GM12874 (cell line): Measurements from ENCODE around the gene CD44.

Experiments
- TF ChIP-seq, protein P1 (sequence below): IDR thresholded peaks from 2 replicates; pipeline ENCODE4 v1.5.1; 2011; ENCODE audit warnings: low read depth, mild to moderate bottlenecking, control low read depth, low read length, moderate library complexity; ENCODE audit not compliant: insufficient read depth

CD44 gene

DNA sequence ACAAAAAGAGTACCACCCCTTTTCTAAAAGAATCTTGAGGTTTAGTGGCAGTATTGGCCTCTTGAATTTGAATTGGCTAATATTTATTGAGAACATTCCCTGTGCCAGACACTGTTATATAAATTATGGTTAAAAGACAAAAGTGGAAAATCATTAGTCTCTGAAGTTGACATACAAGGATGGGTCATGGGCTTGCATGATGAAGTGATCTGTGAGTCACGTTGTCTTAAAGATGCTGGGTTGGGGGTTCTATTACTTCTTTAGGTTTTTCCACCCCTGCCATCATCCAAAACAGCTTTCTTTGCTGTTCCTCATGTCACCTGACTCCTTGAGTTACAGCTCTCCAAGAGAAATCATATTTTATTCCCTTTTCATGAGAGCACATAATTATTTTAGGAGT is 85.0 kb downstream of the CD44 start:
- TF ChIP-seq, protein P1, sequence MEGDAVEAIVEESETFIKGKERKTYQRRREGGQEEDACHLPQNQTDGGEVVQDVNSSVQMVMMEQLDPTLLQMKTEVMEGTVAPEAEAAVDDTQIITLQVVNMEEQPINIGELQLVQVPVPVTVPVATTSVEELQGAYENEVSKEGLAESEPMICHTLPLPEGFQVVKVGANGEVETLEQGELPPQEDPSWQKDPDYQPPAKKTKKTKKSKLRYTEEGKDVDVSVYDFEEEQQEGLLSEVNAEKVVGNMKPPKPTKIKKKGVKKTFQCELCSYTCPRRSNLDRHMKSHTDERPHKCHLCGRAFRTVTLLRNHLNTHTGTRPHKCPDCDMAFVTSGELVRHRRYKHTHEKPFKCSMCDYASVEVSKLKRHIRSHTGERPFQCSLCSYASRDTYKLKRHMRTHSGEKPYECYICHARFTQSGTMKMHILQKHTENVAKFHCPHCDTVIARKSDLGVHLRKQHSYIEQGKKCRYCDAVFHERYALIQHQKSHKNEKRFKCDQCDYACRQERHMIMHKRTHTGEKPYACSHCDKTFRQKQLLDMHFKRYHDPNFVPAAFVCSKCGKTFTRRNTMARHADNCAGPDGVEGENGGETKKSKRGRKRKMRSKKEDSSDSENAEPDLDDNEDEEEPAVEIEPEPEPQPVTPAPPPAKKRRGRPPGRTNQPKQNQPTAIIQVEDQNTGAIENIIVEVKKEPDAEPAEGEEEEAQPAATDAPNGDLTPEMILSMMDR, result no peak

DNA sequence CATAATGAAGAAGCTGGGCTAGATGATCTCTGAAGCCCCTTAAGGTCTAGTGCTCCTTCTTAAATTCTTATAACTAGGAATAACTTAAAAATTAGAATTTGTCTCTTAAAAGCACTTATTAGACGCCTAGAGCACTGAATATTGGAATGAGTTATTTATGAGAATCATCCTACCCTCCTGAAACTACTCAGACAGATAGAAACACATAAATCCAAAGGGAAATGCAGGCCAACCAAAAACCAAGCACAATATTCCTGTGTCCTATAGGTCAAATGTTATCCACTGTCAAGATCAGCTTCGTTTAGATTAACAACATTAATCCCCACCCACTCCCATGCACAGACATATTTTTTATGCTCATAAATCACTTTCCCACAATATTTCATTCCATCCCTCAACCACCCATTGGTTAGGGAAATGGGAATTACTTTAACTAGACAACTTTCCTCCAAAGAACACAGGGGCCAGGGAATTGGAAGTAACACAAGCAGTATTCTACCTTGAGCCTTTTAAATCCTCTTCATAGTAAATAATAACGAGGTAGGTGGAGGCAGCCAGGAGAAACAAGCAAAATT is 87.1 kb downstream of the CD44 start:
- TF ChIP-seq, protein P1, result no peak

DNA sequence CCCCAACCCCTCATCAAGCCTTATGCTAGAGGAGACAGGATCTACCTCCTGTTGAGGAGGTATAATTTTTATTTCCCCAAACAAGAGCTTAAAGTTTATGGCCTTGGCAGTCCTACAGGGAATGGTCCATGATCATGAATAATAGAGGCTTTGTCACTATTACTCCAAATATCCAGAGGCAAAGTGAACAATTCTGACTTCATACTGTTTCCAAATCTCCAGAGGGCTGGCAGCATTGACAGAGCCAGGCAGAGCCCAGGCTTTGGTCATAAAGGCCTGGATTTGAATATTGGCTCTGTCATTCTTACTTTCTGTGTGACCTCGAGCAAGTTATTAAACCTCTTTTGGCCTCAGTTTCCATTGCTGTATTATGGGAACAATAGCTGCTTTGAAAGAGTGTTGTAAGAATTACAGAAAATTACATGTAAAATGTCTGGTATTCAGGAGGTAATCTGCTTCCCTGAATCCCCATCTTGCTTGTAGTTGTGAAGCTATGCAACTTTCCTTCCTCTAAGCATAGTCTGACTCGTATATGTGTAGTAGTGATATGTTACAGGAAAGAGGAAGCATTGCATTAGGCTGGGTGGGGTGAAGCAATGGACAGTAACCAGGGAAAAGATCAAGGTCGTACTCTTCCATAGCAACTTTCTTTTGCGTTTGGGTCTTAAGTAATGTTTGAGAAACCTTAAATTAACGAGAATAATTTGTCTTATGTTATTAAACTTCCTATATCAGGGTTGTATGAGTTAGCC is 88.8 kb downstream of the CD44 start:
- TF ChIP-seq, protein P1, result no peak

DNA sequence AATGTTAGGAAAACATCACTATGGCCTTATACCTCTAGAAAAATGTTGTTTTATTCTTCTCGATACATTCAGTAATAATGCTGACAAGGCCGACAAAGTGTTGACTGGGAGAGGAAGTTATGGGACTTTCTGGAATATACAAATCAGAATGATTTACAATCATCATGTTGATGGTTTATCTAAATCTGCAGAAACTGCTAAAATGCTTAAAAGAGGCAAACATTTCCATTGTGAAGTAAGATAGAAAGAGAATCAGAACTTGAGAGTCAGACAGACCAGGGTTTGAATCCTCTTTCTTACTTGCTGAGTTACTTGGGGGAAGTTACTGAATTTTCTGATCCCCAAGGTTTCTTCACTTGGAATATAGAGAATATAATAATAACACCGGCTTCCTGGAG is 89.4 kb downstream of the CD44 start:
- TF ChIP-seq, protein P1, result no peak

- TF ChIP-seq, protein P1, result no peak
These were observed 91.4 kb downstream of the CD44 start for GRCh38 chr11:35230388-35230787.

GRCh38 chr11:35231076-35231860 is 92.3 kb downstream of the CD44 start:
- TF ChIP-seq, protein P1, result no peak

GRCh38 chr11:35232891-35233330 is 93.9 kb downstream of the CD44 start:
- TF ChIP-seq, protein P1, result no peak
